ENCODE data around the gene LARGE1. TPM values are rescaled to one million over a fixed set of nuclear protein-coding genes. Genes with fewer than 3 reads are reported as not detected.

Gene LARGE1
- total and polyA plus RNA-seq, 9 of the 15 experiments (the other 6 are each of a cell fraction or from before 2014, with no cell fraction given), result 0.01 to 0.66 (median 0.14) TPM; not detected in 2

GRCh38 chr22:33851240-33851639, 69.0 kb downstream of the LARGE1 start:
- H3K27me3 ChIP-seq (ENCODE audit: control insufficient read depth in 2 of 2, insufficient read depth in 2 of 2, low read length in 2 of 2), result no peaks in the 10 kb centered on the region
- FAIRE-seq (no peak), DNase-seq (ENCODE audit: extremely low read depth in 1 of 4, low spot score in 3 of 4) (no peak), ATAC-seq (no peak)
- ChIA-PET POLR2A (no interaction called here), CTCF (ENCODE audit: low intra/inter-chr PET ratio) (no interaction called here)
- no peak for TF ChIP-seq DIDO1 (tag; IDR thresholded peaks at IDR 0.05; ENCODE audit: low read depth)
- TF ChIP-seq MTA1 (IDR thresholded peaks at IDR 0.05; ENCODE audit: borderline replicate concordance), result no peak
- TF ChIP-seq MTA3 (IDR thresholded peaks at IDR 0.05; ENCODE audit: borderline replicate concordance), result no peak
- TF ChIP-seq GTF2E2 (tag; IDR thresholded peaks at IDR 0.05), result no peak
- no peak for TF ChIP-seq ZNF766 (CRISPR knock-in tag; conservative IDR thresholded peaks at IDR 0.05)
- no peak for TF ChIP-seq NR2C2 (CRISPR knock-in tag; IDR thresholded peaks at IDR 0.05)
- TF ChIP-seq NR2C2 (tag; IDR thresholded peaks at IDR 0.05), result no peak
- TF ChIP-seq LARP7 (IDR thresholded peaks at IDR 0.05), result no peak
- no peak for TF ChIP-seq GABPA (tag; conservative IDR thresholded peaks at IDR 0.05; ENCODE audit: low read depth)
- TF ChIP-seq RHOXF2B (CRISPR knock-in tag; conservative IDR thresholded peaks at IDR 0.05), result no peak
- TF ChIP-seq ARID1B (IDR thresholded peaks at IDR 0.05), result no peak
- no peak for TF ChIP-seq ZNF3 (CRISPR knock-in tag; IDR thresholded peaks at IDR 0.05)
- TF ChIP-seq ZNF140 (CRISPR knock-in tag; IDR thresholded peaks at IDR 0.05), result no peak
- no peak for TF ChIP-seq BRD9 (IDR thresholded peaks at IDR 0.05; ENCODE audit: low read depth, partially characterized antibody)
- no peaks in the 10 kb centered on the region for H3K9me1 ChIP-seq (ENCODE audit: control insufficient read depth, insufficient read depth, low read length)
- H3K79me2 ChIP-seq (ENCODE audit: control insufficient read depth, insufficient read depth, low read length), result no peaks in the 10 kb centered on the region
- H3K4me1 ChIP-seq (replicated peaks in 1 of 2; ENCODE audit: control insufficient read depth in 2 of 2, insufficient read depth in 2 of 2, low read length in 2 of 2), result no peaks in the 10 kb centered on the region
- H3K4me2 ChIP-seq (ENCODE audit: insufficient read depth, low read length), result no peak overlapping the region
- no peak overlapping the region for H3K4me3 ChIP-seq
- no peak overlapping the region for H3K9ac ChIP-seq (ENCODE audit: insufficient read depth in 1 of 2, low read depth in 2 of 2, low read length in 2 of 2)
- no peaks in the 10 kb centered on the region for H4K20me1 ChIP-seq (replicated peaks; ENCODE audit: control insufficient read depth, insufficient read depth, low read length)
- no TSS peak for BruUV-seq (replicated peaks)
- no peak overlapping the region for H3K27ac ChIP-seq (ENCODE audit: extremely low read depth, low read depth, low read length)
- no peak overlapping the region for H2AFZ ChIP-seq (ENCODE audit: low read depth, low read length)
- 0% methylated on average over 5 of the region's 5 CpGs for WGBS (ENCODE audit: insufficient coverage, low coverage, missing lambda C conversion rate)
- in situ Hi-C loops (cut with MboI), result no loop called here
- H3K36me3 ChIP-seq (ENCODE audit: control insufficient read depth, insufficient read depth, low read length), result no peaks in the 10 kb centered on the region
- H3K9me3 ChIP-seq (replicated peaks; ENCODE audit: control insufficient read depth, insufficient read depth, low read depth, low read length), result no peaks in the 10 kb centered on the region
- intact Hi-C loops (cut with micrococcal nuclease), result no loop called here

Data from K562 (cell line).